SK-N-SH treated with all-trans-retinoic acid at 6 μM for 48 hours (cell line): Measurements from ENCODE around the gene PFN2.

Experiments used
- ATAC-seq: fragments of 200-7000 bp; cut with Tn5 transposase; 3 replicates; pipeline ENCODE4 v1.9.1; 2020; ENCODE audit warnings: mild to moderate bottlenecking, moderate library complexity
- ARNTL ChIP-seq: fragments of 450-650 bp; formaldehyde crosslinking; IDR thresholded peaks from 2 replicates; pipeline ENCODE4 v1.5.0; 2020; ENCODE audit warnings: low read depth, mild to moderate bottlenecking, moderate library complexity, borderline replicate concordance
- BACH2 ChIP-seq: fragments of 250-450 bp; sonication (Bioruptor Pico); IDR thresholded peaks from 2 replicates; pipeline ENCODE4 v1.9.0; 2021; ENCODE audit warnings: mild to moderate bottlenecking, borderline replicate concordance
- CREB5 ChIP-seq: fragments of 250-450 bp; sonication (Bioruptor Pico); IDR thresholded peaks from 2 replicates; pipeline ENCODE4 v1.5.1; 2020; ENCODE audit warnings: low read depth, mild to moderate bottlenecking, moderate library complexity
- CSDC2 ChIP-seq: fragments of 250-450 bp; sonication (Bioruptor Pico); IDR thresholded peaks from 2 replicates; pipeline ENCODE4 v1.5.0; 2020; ENCODE audit warnings: mild to moderate bottlenecking, moderate library complexity
- CSRNP3 ChIP-seq: fragments of 250-450 bp; sonication (Bioruptor Pico); IDR thresholded peaks from 2 replicates; pipeline ENCODE4 v1.5.1; 2021; ENCODE audit warnings: mild to moderate bottlenecking, moderate library complexity
- ESRRG ChIP-seq: fragments of 250-450 bp; sonication (Bioruptor Pico); IDR thresholded peaks from 2 replicates; pipeline ENCODE4 v1.6.1; 2021; ENCODE audit warnings: mild to moderate bottlenecking
- ISL1 ChIP-seq: fragments of 250-450 bp; sonication (Bioruptor Pico); IDR thresholded peaks from 2 replicates; pipeline ENCODE4 v2.1.2; 2022; ENCODE audit warnings: mild to moderate bottlenecking, moderate library complexity
- OSR1 ChIP-seq: fragments of 250-450 bp; sonication (Bioruptor Pico); IDR thresholded peaks from 2 replicates; pipeline ENCODE4 v1.8.0; 2022; ENCODE audit warnings: moderate library complexity, mild to moderate bottlenecking, inconsistent platforms
- PATZ1 ChIP-seq: fragments of 250-450 bp; sonication (Bioruptor Pico); IDR thresholded peaks from 2 replicates; pipeline ENCODE4 v1.8.0; 2020; ENCODE audit warnings: mild to moderate bottlenecking, moderate library complexity, borderline replicate concordance
- POU6F1 ChIP-seq: fragments of 250-450 bp; sonication (Bioruptor Pico); IDR thresholded peaks from 2 replicates; pipeline ENCODE4 v1.8.0; 2021; ENCODE audit warnings: low read depth, mild to moderate bottlenecking, moderate library complexity, borderline replicate concordance
- PPARA ChIP-seq: fragments of 250-450 bp; sonication (Bioruptor Pico); IDR thresholded peaks from 2 replicates; pipeline ENCODE4 v1.5.0; 2020; ENCODE audit warnings: mild to moderate bottlenecking, borderline replicate concordance
- RARB ChIP-seq: fragments of 250-450 bp; sonication (Bioruptor Pico); IDR thresholded peaks from 2 replicates; pipeline ENCODE4 v1.8.0; 2021; ENCODE audit warnings: mild to moderate bottlenecking, moderate library complexity
- SNAI2 ChIP-seq: fragments of 250-450 bp; sonication (Bioruptor Pico); IDR thresholded peaks from 2 replicates; pipeline ENCODE4 v1.5.0; 2020; ENCODE audit warnings: mild to moderate bottlenecking, moderate library complexity
- TCF4 ChIP-seq: fragments of 250-450 bp; sonication (Bioruptor Pico); IDR thresholded peaks from 2 replicates; pipeline ENCODE4 v1.8.0; 2021; ENCODE audit warnings: mild to moderate bottlenecking, moderate library complexity, borderline replicate concordance
- TOX ChIP-seq: fragments of 250-450 bp; sonication (Bioruptor Pico); IDR thresholded peaks from 2 replicates; pipeline ENCODE4 v1.8.0; 2021; ENCODE audit warnings: mild to moderate bottlenecking, moderate library complexity, borderline replicate concordance
- TSHZ2 ChIP-seq: fragments of 250-450 bp; sonication (Bioruptor Pico); IDR thresholded peaks from 2 replicates; pipeline ENCODE4 v1.5.0; 2020; ENCODE audit warnings: mild to moderate bottlenecking, moderate library complexity
- ZC3H10 ChIP-seq: fragments of 250-450 bp; sonication (Bioruptor Pico); IDR thresholded peaks from 2 replicates; pipeline ENCODE4 v1.5.1; 2021; ENCODE audit warnings: mild to moderate bottlenecking, moderate library complexity
- ZFP30 ChIP-seq: fragments of 450-650 bp; formaldehyde crosslinking; IDR thresholded peaks from 2 replicates; pipeline ENCODE4 v1.5.0; 2022; ENCODE audit warnings: mild to moderate bottlenecking, moderate library complexity
- ZNF565 ChIP-seq: fragments of 450-650 bp; formaldehyde crosslinking; conservative IDR thresholded peaks from 2 replicates; pipeline ENCODE4 v1.5.0; 2020; ENCODE audit warnings: low read depth, mild to moderate bottlenecking, moderate library complexity
- ZNF70 ChIP-seq: fragments of 450-650 bp; formaldehyde crosslinking; IDR thresholded peaks from 2 replicates; pipeline ENCODE4 v1.5.0; 2020; ENCODE audit warnings: mild to moderate bottlenecking, moderate library complexity
- ZNF8 ChIP-seq: fragments of 450-650 bp; formaldehyde crosslinking; IDR thresholded peaks from 2 replicates; pipeline ENCODE4 v1.5.0; 2020; ENCODE audit warnings: mild to moderate bottlenecking, moderate library complexity

PFN2 gene

GRCh38 chr3:149970716-149971402, at the start of gene PFN2:
PFN2 (minus strand) TSS chr3:149970895; CDS start chr3:149970856, 39 bp downstream.
- TF ChIP-seq ZNF8 (CRISPR knock-in tag): 0 out of 2 replicates have a peak, but pooled peaks have one; percentile 31
- no peak; the same call in 1 of the 2 replicates for TF ChIP-seq SNAI2
- TF ChIP-seq ZNF565 (CRISPR knock-in tag): 0 out of 2 replicates have a peak, but pooled peaks have one; percentile 22
- TF ChIP-seq TSHZ2 (CRISPR knock-in tag): peak; percentile 20
- no peak for TF ChIP-seq CSRNP3
- TF ChIP-seq ARNTL (CRISPR knock-in tag): peak; percentile 68; the same call in 1 of the 2 replicates
- no peak for TF ChIP-seq PPARA
- TF ChIP-seq ZNF70 (CRISPR knock-in tag): peak; percentile 66; the same call in 1 of the 2 replicates
- peak; percentile 43 for ATAC-seq

- TF ChIP-seq CSRNP3: no peak
- no peak for TF ChIP-seq PATZ1 (CRISPR knock-in tag)
- no peak for TF ChIP-seq BACH2 (CRISPR knock-in tag)
- TF ChIP-seq SNAI2: no peak
- TF ChIP-seq ARNTL (CRISPR knock-in tag): no peak
- TF ChIP-seq ZNF8 (CRISPR knock-in tag): no peak
- TF ChIP-seq OSR1 (CRISPR knock-in tag): no peak
- TF ChIP-seq ZFP30: no peak
- TF ChIP-seq CSDC2 (CRISPR knock-in tag): no peak
- no peak for TF ChIP-seq CREB5 (CRISPR knock-in tag)
- no peak for TF ChIP-seq ESRRG
- no peak for TF ChIP-seq ISL1 (CRISPR knock-in tag)
- no peak for TF ChIP-seq RARB (CRISPR knock-in tag)
- TF ChIP-seq TOX (CRISPR knock-in tag): no peak
- TF ChIP-seq ZNF565 (CRISPR knock-in tag): no peak
- TF ChIP-seq POU6F1 (CRISPR knock-in tag): no peak
- TF ChIP-seq TCF4 (CRISPR knock-in tag): no peak
- no peak for TF ChIP-seq PPARA
- TF ChIP-seq ZC3H10 (CRISPR knock-in tag): no peak
- no peak for ATAC-seq
These were observed 45.2 kb upstream of the PFN2 start for GRCh38 chr3:150015901-150016300.
